Measurements from ENCODE around the gene PLEKHD1.

The PLEKHD1 gene

DNA sequence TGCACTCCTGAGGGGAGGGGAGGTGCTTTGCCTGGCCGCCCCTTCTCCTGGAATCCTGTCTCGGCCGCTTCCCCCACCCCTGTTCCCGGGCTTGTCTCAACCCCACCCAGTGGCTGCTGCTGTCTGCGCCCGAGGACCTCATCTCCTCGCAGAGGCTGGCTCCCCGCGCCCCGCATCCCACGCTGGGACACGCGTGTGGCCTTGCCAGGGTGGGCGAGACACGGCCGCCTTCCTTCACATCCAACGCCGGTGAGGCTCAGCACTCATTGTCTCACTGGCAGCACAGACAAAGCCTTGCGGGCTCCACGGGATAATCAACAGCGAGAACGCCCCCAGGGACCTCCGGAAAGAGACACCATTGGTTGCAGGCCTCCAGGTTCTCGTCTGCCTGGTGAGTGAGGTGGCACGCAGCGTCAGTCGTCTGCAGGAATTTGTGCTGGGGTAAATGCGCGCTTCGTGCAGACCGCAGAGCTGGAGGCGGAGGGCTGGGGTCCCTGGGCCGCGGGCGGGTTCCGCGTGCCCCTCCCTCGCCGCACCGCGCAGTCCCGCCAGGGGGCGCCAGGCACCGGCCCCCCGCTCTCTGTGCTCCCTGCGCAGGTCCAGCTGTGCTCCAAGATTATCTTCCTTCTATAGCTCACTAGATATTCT is 63.3 kb downstream of the PLEKHD1 start:
- DNase-seq (ENCODE audit: low spot score): no peak

DNA sequence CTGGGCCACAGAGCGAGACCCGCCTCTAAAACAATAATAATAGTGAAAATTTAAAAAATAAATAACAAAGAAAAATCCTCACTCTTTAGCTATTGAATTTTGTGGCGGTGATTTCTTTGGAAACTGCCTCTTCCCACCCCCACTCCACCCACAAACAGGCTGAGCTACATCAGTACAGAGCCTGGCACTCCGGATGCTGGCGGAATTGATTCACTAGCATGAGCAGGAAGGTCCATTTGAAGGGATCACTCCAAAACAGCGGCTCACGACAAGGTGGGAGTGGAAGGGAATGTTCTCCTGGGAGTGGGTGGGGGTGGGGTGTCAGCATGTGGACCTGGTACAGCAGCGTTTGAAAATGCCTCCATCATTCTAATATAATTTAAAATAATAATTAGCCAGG is 64.0 kb downstream of the PLEKHD1 start:
- no peak for DNase-seq (ENCODE audit: low spot score)

DNA sequence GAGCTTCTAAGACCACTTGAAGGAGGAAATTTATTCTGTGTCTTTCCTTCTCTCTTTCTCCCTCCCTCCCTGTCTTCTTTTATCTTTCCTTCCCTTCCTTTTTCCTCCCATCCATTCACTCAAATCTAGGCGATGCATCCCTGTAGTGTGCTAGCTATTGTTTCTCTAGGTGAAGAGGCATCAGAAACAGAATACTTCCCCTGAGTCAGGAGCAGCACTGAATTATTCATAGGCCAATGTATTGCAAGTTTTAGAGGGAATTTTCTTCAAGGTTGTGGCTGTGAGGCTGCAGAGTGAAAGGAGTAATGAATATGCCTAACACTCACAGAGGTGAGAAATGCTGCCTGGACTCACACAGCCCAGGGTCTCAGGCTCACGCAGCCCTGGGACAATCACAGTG is 67.0 kb downstream of the PLEKHD1 start:
- no peak for DNase-seq (ENCODE audit: low spot score)

DNA sequence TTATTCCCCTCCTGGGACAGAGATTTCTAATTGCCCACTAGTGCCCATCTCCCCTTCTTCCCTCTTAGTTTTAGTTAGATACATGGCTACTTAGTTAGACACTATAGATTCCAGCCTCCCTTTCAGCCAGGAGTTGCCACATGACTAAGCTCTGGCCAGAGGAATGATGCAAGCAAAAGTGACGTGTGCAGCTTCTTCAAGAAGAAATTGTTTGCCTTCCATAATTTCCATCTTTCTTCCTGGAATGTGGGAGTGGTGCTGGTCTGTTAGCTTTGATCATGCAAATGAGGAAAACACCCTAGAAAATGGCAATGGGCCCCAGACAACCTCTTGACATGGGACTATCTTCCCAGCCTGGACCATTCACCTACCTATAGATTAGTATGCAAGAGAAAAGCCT is 68.7 kb downstream of the PLEKHD1 start:
- no peak for DNase-seq (ENCODE audit: low spot score)

DNA sequence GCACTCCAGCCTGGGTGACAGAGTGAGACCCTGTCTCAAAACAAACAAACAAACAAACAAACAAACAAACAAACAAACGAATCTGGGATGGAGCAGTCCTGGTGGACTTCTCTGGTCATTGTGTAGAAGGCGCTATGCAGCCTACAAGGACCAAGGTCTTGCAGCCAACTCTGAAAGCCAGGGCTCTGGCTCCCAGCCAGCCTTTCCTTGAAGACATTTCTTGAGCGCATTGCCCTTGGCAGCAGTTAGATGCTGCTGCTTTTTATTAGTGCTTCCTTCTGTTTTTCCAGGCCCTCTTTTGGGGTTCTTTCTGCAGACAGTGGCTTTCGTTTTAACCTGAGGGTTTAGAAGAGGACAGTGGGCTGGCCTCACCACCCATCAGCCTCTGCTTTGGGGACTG is 70.0 kb downstream of the PLEKHD1 start:
- DNase-seq (ENCODE audit: low spot score): no peak

DNA sequence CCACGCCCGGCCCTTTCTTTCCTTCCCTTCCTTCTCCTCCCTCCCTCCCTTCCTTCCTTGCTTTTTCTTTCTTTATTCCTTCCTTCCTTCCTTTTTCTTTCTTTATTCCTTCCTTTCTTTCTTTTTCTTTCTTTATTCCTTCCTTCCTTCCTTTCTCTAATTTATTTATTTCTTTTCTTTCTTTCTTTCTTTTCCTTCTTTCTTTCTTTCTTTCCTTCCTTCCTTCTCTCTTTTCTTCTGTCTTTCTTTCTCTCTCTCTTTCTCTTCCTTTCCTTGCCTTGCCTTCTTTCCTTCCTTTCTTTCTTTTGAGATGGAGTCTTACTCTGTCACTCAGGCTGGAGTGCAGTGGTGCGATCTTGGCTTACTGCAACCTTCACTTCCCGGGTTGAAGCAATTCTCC is 74.2 kb downstream of the PLEKHD1 start:
- DNase-seq (ENCODE audit: low spot score): no peak

DNA sequence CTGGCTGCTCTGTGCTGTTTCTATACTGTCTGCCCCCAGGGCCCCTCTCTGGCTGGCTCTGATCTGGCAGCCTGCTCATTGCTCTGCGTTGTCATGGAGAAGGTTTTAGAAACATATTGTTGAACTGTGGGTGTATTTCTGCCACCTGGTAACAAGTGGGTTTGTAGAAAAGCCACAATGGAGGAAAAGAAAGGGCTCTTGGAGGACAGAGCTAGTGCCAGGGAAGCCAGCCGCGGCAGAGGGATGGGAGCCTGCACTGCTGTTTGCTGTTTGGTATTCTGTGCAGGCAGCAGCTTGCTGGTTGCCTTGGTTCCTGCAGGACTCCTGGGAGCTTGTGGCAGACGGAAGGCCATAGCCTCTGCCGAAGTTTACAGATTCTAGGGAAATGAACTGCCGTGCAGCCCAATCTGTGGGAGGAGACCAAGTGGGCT is 75.1 kb downstream of the PLEKHD1 start:
- no peak for DNase-seq (ENCODE audit: low spot score)

DNA sequence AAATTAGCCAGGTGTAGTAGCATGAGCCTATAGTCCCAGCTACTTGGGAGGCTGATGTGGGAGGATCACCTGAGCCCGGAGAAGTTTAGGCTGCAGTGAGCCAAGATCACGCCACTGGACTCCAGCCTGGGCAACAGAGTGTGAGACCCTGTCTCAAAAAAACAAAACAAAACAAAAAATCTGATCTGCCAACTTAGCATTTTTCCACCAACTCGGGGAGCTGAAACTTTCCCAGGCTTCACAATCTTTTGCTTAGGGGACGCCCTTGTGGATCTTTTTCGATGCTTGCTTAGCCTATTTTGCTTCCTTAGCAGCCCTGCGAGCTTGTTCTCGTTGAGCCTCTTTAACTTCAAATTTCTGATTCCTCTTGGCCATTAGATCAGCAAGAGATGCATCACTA is 76.3 kb downstream of the PLEKHD1 start:
- no peak for DNase-seq (ENCODE audit: low spot score)

DNA sequence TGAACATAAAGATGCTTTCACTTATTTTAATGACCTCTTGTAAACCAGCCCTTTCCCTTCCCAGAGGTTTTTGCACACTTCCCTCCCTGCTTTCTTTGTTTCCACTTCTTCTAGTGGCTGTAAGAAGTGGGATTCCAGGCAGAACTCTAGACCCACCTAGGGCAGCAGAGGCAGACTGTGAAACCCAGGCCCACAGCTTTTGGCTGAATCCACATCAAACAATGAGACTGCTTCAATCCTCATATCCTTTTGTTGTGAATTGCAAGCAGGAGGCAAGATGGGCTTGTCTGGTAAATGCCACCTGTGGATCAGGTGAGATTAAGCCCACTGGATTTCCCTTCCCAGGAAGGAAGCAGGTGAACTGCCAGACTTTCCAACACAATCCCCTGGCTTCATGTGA is 77.4 kb downstream of the PLEKHD1 start:
- no peak for DNase-seq (ENCODE audit: low spot score)

DNA sequence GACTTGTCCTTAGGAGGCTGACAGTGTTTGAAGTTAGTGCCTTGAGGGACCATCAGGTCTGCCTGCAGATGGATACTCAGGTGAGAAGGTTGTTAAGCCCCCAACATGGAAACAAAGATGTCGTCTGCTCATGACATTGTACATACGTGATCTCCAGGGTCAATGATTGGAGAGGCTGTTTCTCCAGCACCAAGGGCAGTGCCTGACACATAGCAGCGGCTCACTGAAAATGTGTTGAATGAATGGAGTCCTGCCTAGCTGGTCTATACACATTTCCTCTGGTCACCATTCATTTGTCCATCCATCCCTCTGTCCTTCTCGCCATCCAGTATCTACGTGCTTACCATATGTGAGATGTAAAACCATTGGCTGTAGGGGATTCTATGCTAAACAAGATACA is 83.0 kb downstream of the PLEKHD1 start:
- DNase-seq (ENCODE audit: low spot score): no peak

DNA sequence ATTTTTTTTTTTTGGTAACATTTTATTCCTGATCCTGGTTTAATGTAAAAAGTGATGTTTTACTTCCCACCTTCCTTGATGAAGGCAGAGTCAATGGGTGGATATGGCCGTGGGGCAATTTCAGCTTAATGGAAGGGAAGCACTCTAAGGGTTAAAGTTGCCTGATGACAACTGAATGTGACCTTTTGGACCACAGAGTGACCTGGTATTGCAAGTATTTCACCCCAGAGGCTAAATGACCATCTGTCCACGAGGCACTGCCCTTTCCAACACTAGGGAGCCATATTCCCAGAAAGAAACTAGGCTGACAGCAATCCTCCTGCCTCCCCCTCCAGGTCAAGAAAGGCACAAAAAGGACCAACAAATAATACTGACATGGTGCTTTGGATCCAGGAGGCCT is 85.3 kb downstream of the PLEKHD1 start:
- no peak for DNase-seq (ENCODE audit: low spot score)

DNA sequence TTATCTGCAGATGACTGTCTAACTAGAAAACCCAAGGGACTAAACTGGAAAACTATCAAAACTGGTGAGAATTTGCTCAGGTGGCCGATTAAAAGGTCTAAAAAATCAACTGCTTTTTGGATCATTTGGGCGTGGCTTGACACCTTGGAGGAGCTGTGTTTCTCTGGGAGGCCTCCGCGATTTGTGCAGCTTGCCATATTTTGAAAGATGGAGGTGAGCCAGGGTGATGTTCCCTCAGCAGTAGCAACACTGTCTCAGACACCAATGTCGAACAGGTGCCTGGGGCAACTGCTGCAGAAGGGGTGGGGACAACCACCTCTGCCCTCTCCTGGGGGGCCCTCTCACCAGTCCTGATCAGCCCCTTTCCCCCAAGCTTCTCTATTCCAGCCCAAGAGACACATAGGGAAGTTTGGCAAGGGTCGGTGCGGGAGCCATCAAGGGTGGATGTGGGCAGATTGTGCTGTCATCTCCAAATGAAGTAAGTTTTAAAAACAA is 86.4 kb downstream of the PLEKHD1 start:
- DNase-seq (ENCODE audit: low spot score): no peak

DNA sequence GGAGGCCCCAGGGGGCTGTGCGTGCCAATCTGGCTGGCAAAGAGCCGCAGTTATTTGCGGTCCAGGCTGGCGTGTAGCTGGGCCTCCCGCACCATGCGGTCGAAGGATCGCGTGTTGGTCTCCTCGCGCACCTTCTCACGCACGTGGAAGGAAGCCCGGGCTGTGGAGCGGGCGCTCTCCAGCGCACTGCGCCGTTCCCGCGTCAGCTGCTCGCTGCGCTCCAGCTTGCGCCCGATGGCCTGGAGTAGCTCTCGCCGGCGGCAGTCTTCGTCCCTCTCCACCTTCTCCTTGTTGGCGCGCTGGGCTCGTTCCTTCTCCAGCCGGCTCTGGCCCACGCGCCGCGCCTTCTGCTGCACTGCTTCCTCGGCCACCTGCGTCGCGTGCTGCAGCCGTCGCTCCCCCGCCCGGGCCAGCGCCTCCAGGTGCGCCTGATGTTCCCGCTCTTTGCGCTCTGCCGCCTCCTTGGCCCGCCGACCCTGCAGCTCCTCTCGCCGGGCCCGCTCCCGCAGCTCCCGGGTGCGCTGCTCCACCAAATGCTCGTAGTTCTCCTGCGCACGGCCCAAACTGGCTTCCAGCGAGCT is 87.0 kb downstream of the PLEKHD1 start:
- DNase-seq (ENCODE audit: low spot score): no peak

DNA sequence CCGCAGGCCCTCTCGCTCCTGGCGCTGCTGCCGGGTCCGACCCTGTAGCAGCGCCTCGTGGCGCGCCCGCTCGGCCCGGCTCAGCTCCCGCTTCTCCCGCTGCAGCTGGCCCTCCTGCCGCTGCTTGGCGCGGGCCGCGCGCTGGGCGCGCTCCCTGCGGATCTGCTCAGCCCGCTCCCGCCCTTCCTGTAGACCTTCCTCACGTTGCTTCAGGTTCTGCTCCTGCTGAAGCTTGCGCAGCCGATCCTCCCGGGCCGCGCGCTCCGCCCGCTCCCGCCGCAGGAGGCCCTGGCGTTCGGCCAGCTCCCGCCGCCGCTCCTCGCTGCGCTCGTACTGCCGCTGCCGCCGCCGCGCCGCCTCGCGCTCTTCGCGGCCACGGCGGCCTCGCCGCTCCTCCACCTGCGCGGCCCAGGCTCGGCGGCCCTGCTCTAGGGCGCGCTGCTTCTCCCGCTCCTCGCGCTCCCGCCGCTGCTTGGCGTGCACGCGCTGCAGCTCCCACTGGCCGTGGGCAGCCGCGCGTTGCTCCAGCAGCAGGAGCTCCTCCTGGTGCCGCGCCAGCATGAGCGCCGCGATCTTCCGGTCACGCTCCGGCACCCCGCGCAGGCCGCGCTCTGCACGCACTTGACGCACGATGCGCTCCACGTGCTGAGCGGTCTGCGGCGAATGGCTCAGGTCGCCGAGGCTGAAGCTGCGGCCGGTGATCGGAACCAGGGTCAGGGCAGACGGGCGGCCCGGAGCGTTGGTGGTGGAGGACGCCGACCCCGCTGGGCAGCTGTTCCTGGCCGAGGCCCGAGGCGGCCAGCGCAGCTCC is 87.7 kb downstream of the PLEKHD1 start:
- no peak for DNase-seq (ENCODE audit: low spot score)

DNA sequence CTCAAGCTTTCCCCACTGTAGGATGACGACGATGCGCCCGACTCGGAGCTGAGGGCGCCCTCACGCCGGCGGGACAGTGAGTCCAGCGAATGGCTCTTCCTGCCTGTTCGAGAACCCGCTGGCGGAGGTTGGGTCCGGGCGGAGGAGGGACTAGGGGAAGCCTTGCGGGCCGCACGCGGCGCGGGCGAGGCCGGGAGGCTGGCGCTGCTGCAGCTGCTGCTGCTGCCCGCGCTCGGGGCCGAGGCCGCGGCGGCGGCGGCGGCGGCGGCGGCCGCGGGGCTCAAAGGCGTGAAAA is 88.3 kb downstream of the PLEKHD1 start:
- DNase-seq (ENCODE audit: low spot score): no peak

DNA sequence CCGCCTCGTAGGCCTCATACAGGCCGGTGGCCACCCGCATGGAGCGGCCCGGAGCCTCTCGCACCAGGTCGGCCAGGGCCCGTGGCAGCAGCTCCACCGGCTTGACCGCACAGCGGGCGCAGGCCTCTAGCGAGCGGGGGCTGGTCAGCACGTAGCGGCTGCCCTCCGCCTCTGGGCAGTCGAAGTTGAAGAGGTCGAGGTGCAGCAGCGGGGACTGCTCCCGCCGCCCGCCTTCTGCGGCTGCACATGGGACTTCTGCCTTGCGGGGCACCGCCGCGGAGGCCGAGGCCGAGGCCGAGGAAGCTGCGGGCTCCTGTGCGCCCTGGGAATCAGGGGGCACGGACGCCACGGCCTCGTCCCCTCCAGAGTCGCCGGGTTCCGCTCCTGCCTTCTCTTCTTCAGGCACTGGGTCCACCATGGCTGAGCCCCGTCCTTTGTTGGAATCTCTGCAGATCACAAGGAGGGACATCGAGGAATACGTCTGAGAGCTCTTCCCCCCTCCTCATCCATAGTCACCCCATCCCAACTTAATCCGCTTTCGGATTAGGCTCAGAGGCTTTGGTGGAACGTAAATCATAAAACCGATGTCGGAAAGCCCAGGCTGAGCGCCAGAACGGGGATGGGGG is 88.8 kb downstream of the PLEKHD1 start:
- no peak for DNase-seq (ENCODE audit: low spot score)

DNA sequence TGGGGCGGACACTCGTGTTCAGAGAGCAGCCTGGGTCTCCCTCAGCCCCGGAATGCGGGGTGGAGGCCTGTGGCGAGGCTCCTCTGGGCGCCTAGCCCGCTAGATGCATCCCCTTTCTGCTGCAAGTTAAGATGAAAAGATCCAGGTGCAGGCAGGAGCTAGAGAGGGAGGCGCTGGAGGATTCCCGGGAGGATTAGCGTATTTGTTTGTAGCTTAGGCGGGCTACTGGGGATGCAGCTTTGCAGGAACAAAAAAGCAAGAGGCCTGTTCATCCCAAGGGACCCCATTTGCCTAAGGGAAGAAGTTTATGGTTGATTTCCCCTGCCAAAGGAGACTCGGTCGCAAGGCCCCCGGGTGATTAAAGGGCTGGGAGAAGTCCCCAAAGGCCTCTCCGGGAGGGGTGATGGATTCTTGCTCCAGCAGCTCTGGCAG is 89.3 kb downstream of the PLEKHD1 start:
- DNase-seq (ENCODE audit: low spot score): no peak

DNA sequence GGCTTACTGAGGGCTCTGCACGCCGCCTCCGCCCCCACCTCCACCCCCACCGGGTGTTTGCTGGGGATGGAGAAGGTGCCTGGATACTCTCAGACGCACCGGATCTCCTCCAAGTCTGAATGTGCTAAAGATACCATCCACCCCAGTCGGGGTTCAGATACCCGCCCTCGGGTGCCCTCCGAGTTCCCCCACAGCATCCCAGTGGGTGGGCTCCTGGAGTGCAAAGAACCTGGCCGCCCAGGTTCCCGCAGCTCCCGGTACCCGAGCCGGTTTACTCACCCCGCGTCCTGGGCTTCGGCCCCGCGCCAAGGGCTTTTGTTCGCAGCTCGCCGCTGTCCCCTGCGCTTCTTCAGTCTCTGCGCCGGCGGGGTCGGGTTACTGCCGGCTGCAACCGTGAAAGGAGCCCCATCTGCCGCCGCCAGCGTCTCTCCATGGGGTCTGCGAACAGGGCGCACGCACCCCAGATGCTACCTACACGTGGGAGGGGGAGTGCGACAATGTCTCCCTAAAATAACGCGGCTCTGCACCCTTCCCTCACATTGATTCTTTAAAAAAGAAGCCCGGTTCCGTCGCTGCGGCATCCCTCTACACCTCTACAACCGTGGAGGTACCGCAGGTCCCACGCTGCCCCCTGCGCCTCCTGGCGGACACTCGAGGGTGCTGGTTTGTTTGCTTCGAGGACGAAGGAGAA is 89.9 kb downstream of the PLEKHD1 start, which contains the start of gene CCDC177:
TSS of gene CCDC177 (minus strand) at position 609 of the 691 bp plus-strand sequence. CDS start 1,249 bp downstream, outside the sequence.
- DNase-seq (ENCODE audit: low spot score): no peak

DNA sequence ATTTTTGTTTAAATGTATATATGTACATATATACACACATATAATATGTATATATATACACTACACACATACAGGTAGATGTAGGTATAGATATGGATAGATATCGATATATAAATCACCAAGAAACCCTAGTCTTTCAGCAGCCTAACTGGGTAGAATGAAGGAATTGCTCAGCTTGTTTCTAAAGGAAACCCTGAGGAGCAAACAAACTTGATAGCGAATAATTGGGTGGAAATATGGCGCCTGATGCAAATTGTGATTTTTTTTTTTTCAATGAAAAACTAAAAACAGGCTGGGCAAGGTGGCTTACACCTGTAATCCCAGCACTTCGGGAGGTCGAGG is 90.4 kb downstream of the PLEKHD1 start:
- DNase-seq (ENCODE audit: low spot score): no peak

DNA sequence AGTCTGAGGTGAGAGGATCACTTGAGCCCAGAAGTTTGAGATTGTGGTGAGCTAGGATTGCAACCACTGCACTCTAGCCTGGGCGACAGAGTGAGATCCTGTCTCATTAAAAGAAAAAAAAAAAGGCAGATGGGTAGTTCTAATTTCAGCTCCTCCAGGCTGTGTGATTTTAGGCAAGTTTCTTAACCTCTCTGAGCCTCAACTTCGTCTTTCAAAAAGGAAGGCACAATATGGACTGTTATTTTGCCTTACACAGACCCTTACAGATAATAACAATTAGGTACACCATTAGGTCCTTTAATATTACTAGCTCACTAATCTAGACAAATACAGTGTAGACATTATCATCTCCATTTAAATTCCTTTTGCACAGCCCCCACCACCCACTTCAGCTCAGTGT is 94.9 kb downstream of the PLEKHD1 start:
- no peak for DNase-seq (ENCODE audit: low spot score)

DNA sequence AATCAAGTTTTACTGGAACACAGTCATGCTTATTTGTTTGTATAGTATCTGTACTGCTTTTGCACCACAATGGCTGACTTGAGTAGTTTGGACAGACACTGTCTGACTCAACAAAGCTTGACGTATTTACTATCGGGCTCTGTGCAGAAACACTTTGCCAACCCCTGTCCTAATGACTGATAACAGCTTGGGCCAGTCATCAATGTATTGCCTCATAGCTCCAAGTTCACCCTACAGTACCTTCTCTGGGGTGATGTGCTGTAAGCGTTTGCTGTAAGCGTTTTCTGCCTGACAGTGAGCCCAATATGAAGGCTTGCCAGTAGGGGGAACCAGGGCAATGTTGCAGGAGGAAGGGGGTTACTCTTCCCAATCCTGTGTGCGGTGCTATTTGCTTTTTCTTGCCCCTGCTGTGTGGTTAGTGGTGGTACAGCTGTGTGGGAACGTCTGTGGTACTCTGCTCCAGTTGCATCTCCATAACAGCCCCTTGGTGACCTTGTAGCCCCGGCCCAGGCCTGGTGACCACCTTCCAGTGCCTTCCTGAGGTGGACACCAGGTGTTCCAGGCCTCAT is 95.6 kb downstream of the PLEKHD1 start:
- no peak for DNase-seq (ENCODE audit: low spot score)
